Heart right ventricle (tissue), 16 donors: ENCODE data around the gene JPH2. TPM values are rescaled to one million over a fixed set of nuclear protein-coding genes. Genes with fewer than 3 reads are reported as not detected.

Experiments used
- ATAC-seq, 8 donors: fragments of 200-7000 bp; cut with Tn5 transposase; one replicate each; pipeline ENCODE4 v1.9.1; 2020; ENCODE audit warnings: mild to moderate bottlenecking in 8 of 8, moderate library complexity in 8 of 8, moderate number of reproducible peaks in 1 of 8
- DNase-seq, 2 donors: peaks; one replicate each; pipeline ENCODE4 v3.0.0-alpha.2; 2020
- H3K27ac ChIP-seq, 10 donors: fragments of 200-600 bp; sonication (generic) in 2 of 10; one replicate each; pipeline versions ENCODE4 v1.5.0 to v1.8.0; 2020 to 2022; ENCODE audit warnings: mild to moderate bottlenecking in 3 of 10
- H3K27me3 ChIP-seq, 7 donors: fragments of 200-600 bp; one replicate each; pipeline ENCODE4 v1.8.0; 2021 to 2022; ENCODE audit warnings: mild to moderate bottlenecking in 2 of 7
- H3K36me3 ChIP-seq, 9 donors: fragments of 200-600 bp; sonication (generic) in 1 of 9; one replicate each; pipeline versions ENCODE4 v1.5.0 to v1.8.0; 2020 to 2022; ENCODE audit warnings: mild to moderate bottlenecking in 2 of 9
- H3K4me1 ChIP-seq, 9 donors: fragments of 200-600 bp; sonication (generic) in 1 of 9; one replicate each; pipeline versions ENCODE4 v1.5.0 to v1.8.0; 2020 to 2022; ENCODE audit warnings: mild to moderate bottlenecking in 4 of 9
- H3K4me3 ChIP-seq, 10 donors: fragments of 200-600 bp; sonication (generic) in 2 of 10; one replicate each; pipeline versions ENCODE4 v1.5.0 to v1.8.0; 2020 to 2022; ENCODE audit warnings: mild to moderate bottlenecking in 7 of 10, moderate library complexity in 2 of 10
- H3K9me3 ChIP-seq, 11 donors: fragments of 200-600 bp in 10 of 11; sonication (generic) in 2 of 11; one replicate each; pipeline versions ENCODE4 v1.5.0 to v1.8.0; 2013 to 2022; ENCODE audit warnings: mild to moderate bottlenecking in 2 of 11, control low read depth in 1 of 11, moderate library complexity in 1 of 11
- CTCF ChIP-seq, 9 donors: fragments of 200-600 bp; sonication (generic) in 2 of 9; IDR thresholded peaks; one replicate each; pipeline versions ENCODE4 v1.5.0 to v1.8.0; 2021 to 2022; ENCODE audit warnings: antibody characterized with exemption in 9 of 9, mild to moderate bottlenecking in 5 of 9, moderate library complexity in 1 of 9
- WGBS, 2 donors: extraction: QIAGEN DNeasy Blood & Tissue Kit; methylation state at CpG; one replicate each; pipeline ENCODE4 v1.1.7; 2013; ENCODE audit warnings: inconsistent platforms in 1 of 2; 5-methylcytosine and 5-hydroxymethylcytosine counted together
- intact Hi-C, 10 donors: fragments of 100-400 bp; cut with DNase I; formaldehyde crosslinking; loops; one replicate each; pipeline versions ENCODE4 v1.11.1 to v1.14.2; 2022
- polyA plus RNA-seq, 2 donors: library from polyadenylated mRNA; stranded (reverse); fragments of 200-250 nt; gene quantifications; one replicate each; pipeline ENCODE4 v1.2.3, GENCODE V29; 2013
- total RNA-seq, 10 donors: library from RNA; stranded (reverse); fragmentation: NEBNext Ultra II Directional in 3 of 10; extraction: Animal tissue kit (Norgen Biotek cat#: 25700) in 3 of 10; gene quantifications; one replicate each; pipeline versions ENCODE4 v1.2.1 to v1.2.4, GENCODE V29; 2021 to 2023
- donor health status: Arrhythmogenic right ventricular cardiomyopathy.
- donor health status: ischemic (EF 13 %, LVEDD 7.1; RV severe dilation, severe dysfunction).
- donor health status: healthy with polysubstance abuse.
- donor health status: DM: no; HTN: yes; CAD: no.
- donor health status: DM: no; HTN: no; CAD: no.
- donor health status: ischemic (EF 25% LVEDD 6.9; RV normal size, moderate dysfunction).
- donor health status: ischemic (EF 25% LVEDD 5.7; RV mildly dilated, moderate dysfunction).
- donor health status: healthy.
- donor health status: DM: yes; HTN: yes; CAD: no.
- donor health status: Ischemic cardiomyopathy.
- donor health status: ischemic (EF 35%, LVEDD 5.7; RV mildly dilated, moderate dysfunction).
- donor health status: nonischemic (EF 11% LVEDD 7.7; RV severe dilation, severe dysfunction).
- donor health status: DM: yes; HTN: yes; CAD: no.
- donor health status: PGD.
- donor health status: ischemic (EF 29% LVEDD 5.4; RV normal size, mild dysfunction).
- donor health status: nonischemic (EF 23%, LVEDD 6.1; RV moderate dilation, normal function).

The JPH2 gene
- total and polyA plus RNA-seq, 12 donors: 61.9 to 215 (median 146) TPM

GRCh38 chr20:44146272-44146671 lies 40.7 kb downstream of the JPH2 start:
- DNase-seq: no peak
- Histone ChIP-seq H3K36me3 (peaks cover 0 to 4% (median 0%) of the 10 kb centered on the region in 9 donors), H3K4me3 (no peak overlapping the region), H3K4me1 (peaks cover 0 to 87% (median 36%) of the 10 kb centered on the region in 9 donors), H3K27me3 (no peaks in the 10 kb centered on the region), H3K27ac (peak overlapping the region in 7 of 10 donors; percentile 68 to 91 (median 90)), H3K9me3 (no peaks in the 10 kb centered on the region)
- intact Hi-C loops: no loop called here
- no peak for ATAC-seq
- 48 to 50% methylated on average over 4 of the region's 4 CpGs for WGBS, 2 donors
- TF ChIP-seq CTCF (IDR thresholded peaks at IDR 0.05): no peak

- TF ChIP-seq CTCF (IDR thresholded peaks at IDR 0.05): no peak
- Histone ChIP-seq H3K4me1 (peaks cover 0 to 93% (median 44%) of the 10 kb centered on the region in 9 donors), H3K4me3 (no peak overlapping the region), H3K27ac (peak overlapping the region; percentile 68 to 91 (median 82)), H3K27me3 (peaks cover 0 to 2% (median 0%) of the 10 kb centered on the region in 7 donors), H3K36me3 (peaks cover 0 to 4% (median 0%) of the 10 kb centered on the region in 9 donors), H3K9me3 (no peaks in the 10 kb centered on the region)
- intact Hi-C loops: no loop called here
- ATAC-seq (peak in 5 of 8 donors; percentile 14 to 31 (median 25)), DNase-seq (no peak)
- WGBS, 2 donors: 55 to 66% methylated on average over 18 of the region's 18 CpGs
Measured at GRCh38 chr20:44145131-44145775, 41.7 kb downstream of the JPH2 start.

- Histone ChIP-seq H3K4me3 (no peak overlapping the region), H3K27me3 (peaks cover 0 to 4% (median 0%) of the 10 kb centered on the region in 7 donors), H3K36me3 (peaks cover 0 to 4% (median 0%) of the 10 kb centered on the region in 9 donors), H3K9me3 (no peaks in the 10 kb centered on the region), H3K4me1 (peaks cover 0 to 96% (median 46%) of the 10 kb centered on the region in 9 donors), H3K27ac (peak overlapping the region; percentile 68 to 91 (median 82))
- ATAC-seq (peak; percentile 50 to 85 (median 70)), DNase-seq (peak in 1 of 2 donors; percentile 40)
- no peak for TF ChIP-seq CTCF (IDR thresholded peaks at IDR 0.05)
- WGBS, 2 donors: 46 to 64% methylated on average over 10 of the region's 10 CpGs
- intact Hi-C loops: loop anchor here in 3 of 10 donors (2.0 to 5.0 kb wide), 3 partner anchors 33 to 43 kb away; partner anchors contain the start of gene JPH2 (in 1 of the 3)
Measured at GRCh38 chr20:44143936-44144335, 43.1 kb downstream of the JPH2 start.

GRCh38 chr20:44142413-44142812 lies 44.6 kb downstream of the JPH2 start:
- ATAC-seq (peak in 5 of 8 donors; percentile 3 to 22 (median 10)), DNase-seq (no peak)
- Histone ChIP-seq H3K27ac (peak overlapping the region; percentile 36 to 91 (median 82)), H3K27me3 (peaks cover 0 to 4% (median 0%) of the 10 kb centered on the region in 7 donors), H3K9me3 (no peaks in the 10 kb centered on the region), H3K4me3 (no peak overlapping the region), H3K4me1 (peaks cover 2 to 98% (median 54%) of the 10 kb centered on the region in 9 donors), H3K36me3 (no peaks in the 10 kb centered on the region)
- intact Hi-C loops: loop anchor here in 3 of 10 donors (2.0 to 5.0 kb wide), 3 partner anchors 35 to 44 kb away; partner anchors contain the start of gene JPH2 (in 1 of the 3)
- 26 to 37% methylated on average over 8 of the region's 8 CpGs for WGBS, 2 donors
- no peak for TF ChIP-seq CTCF (IDR thresholded peaks at IDR 0.05)
